ENCODE measurements around the gene SORBS1. TPM values are rescaled to one million over a fixed set of nuclear protein-coding genes. Genes with fewer than 3 reads are reported as not detected.
A peak's percentile ranks its signal among the peaks of the same experiment; 100 is the strongest.

Gene SORBS1
- total RNA-seq, 1 donor from 2014 or later = 30.7 TPM

- H3K36me3 Mint-ChIP-seq (ENCODE audit: insufficient read depth) = no peaks in the 10 kb centered on the region
- H3K4me1 Mint-ChIP-seq (ENCODE audit: low read depth) = peaks cover 14% of the 10 kb centered on the region
- H3K27me3 Mint-ChIP-seq = no peaks in the 10 kb centered on the region
- TF ChIP-seq, protein P1, sequence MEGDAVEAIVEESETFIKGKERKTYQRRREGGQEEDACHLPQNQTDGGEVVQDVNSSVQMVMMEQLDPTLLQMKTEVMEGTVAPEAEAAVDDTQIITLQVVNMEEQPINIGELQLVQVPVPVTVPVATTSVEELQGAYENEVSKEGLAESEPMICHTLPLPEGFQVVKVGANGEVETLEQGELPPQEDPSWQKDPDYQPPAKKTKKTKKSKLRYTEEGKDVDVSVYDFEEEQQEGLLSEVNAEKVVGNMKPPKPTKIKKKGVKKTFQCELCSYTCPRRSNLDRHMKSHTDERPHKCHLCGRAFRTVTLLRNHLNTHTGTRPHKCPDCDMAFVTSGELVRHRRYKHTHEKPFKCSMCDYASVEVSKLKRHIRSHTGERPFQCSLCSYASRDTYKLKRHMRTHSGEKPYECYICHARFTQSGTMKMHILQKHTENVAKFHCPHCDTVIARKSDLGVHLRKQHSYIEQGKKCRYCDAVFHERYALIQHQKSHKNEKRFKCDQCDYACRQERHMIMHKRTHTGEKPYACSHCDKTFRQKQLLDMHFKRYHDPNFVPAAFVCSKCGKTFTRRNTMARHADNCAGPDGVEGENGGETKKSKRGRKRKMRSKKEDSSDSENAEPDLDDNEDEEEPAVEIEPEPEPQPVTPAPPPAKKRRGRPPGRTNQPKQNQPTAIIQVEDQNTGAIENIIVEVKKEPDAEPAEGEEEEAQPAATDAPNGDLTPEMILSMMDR (IDR thresholded peaks at IDR 0.05; ENCODE audit: unreplicated experiment) = no peak
- no peaks in the 10 kb centered on the region for H3K9me3 Mint-ChIP-seq (ENCODE audit: low read depth)
- H3K27ac Mint-ChIP-seq = peak overlapping the region; percentile 71
- H3K4me3 Mint-ChIP-seq (ENCODE audit: low read depth) = no peak overlapping the region
- no peak for DNase-seq (ENCODE audit: low spot score, unreplicated experiment)
Measured at GRCh38 chr10:95517536-95518454, 43.4 kb downstream of the SORBS1 start.

GRCh38 chr10:95516774-95517373, 44.3 kb downstream of the SORBS1 start:
- Mint-ChIP-seq H3K4me1 (ENCODE audit: low read depth) (peaks cover 18% of the 10 kb centered on the region), H3K27ac (peak overlapping the region; percentile 71), H3K9me3 (ENCODE audit: low read depth) (no peaks in the 10 kb centered on the region), H3K4me3 (ENCODE audit: low read depth) (no peak overlapping the region), H3K27me3 (no peaks in the 10 kb centered on the region), H3K36me3 (ENCODE audit: insufficient read depth) (no peaks in the 10 kb centered on the region)
- TF ChIP-seq, protein P1 (IDR thresholded peaks at IDR 0.05; ENCODE audit: unreplicated experiment) = no peak
- no peak for DNase-seq (ENCODE audit: low spot score, unreplicated experiment)

DNA sequence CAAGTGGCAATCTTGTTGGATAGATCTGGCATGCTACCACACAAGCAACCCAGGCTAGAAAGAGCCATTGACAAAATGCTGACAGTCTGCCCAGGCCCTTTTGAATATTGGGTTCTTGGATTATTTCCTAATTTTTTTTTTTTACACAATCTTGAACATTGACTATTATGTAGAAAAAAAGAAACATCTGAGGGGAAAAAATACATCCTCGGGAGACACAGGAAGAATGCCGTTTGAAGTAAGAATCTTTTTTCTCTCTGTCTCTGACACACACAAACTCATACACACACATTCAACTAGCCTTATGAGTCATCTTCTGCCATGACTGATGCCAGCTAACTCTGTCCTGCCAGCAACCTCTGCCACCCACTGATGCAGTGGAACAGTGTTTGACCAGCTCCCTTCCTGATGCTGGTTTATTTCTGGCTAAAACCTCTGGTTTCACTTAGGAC, 47.2 kb downstream of the SORBS1 start:
- H3K36me3 Mint-ChIP-seq (ENCODE audit: insufficient read depth) = no peaks in the 10 kb centered on the region

DNA sequence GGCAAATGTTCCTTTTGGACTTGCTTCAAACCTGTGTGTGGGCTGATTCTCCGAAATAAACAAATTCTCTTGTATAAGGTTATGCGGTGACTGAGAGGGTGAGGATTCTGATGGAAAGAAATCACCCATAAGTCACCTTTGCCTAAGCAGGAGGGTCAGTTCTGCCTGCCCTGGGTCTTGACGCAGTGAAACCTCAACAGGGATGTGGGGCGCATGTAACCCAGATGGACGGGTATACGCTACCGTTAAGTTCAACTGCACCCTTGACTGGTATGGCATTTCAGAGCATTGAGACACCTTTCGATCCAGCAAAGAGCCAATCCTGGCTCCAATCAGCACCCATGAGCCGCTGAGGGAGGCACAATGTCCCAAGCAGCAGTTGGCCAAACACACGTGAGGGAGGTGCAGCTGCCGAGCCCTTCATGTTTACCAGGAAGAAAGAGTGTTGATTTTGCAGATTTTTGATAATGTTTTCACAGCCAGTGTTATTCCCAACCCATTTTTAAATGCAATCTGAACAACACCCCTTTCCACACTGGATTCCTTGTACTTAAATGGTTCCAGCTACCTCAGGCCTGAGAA, 48.1 kb downstream of the SORBS1 start:
- peaks cover 32% of the 10 kb centered on the region for H3K4me1 Mint-ChIP-seq (ENCODE audit: low read depth)
- no peaks in the 10 kb centered on the region for H3K9me3 Mint-ChIP-seq (ENCODE audit: low read depth)
- H3K27ac Mint-ChIP-seq = peak overlapping the region; percentile 30
- H3K27me3 Mint-ChIP-seq = no peaks in the 10 kb centered on the region
- H3K4me3 Mint-ChIP-seq (ENCODE audit: low read depth) = no peak overlapping the region
- TF ChIP-seq, protein P1 (IDR thresholded peaks at IDR 0.05; ENCODE audit: unreplicated experiment) = no peak
- DNase-seq (ENCODE audit: low spot score, unreplicated experiment) = no peak
- no peaks in the 10 kb centered on the region for H3K36me3 Mint-ChIP-seq (ENCODE audit: insufficient read depth)

More for the DNA sequence above, 47.2 kb downstream of the SORBS1 start:
- Mint-ChIP-seq H3K27ac (no peak overlapping the region), H3K27me3 (no peaks in the 10 kb centered on the region), H3K4me1 (ENCODE audit: low read depth) (peaks cover 24% of the 10 kb centered on the region), H3K4me3 (ENCODE audit: low read depth) (no peak overlapping the region), H3K9me3 (ENCODE audit: low read depth) (no peaks in the 10 kb centered on the region)
- TF ChIP-seq, protein P1 (IDR thresholded peaks at IDR 0.05; ENCODE audit: unreplicated experiment) = no peak
- no peak for DNase-seq (ENCODE audit: low spot score, unreplicated experiment)

DNA sequence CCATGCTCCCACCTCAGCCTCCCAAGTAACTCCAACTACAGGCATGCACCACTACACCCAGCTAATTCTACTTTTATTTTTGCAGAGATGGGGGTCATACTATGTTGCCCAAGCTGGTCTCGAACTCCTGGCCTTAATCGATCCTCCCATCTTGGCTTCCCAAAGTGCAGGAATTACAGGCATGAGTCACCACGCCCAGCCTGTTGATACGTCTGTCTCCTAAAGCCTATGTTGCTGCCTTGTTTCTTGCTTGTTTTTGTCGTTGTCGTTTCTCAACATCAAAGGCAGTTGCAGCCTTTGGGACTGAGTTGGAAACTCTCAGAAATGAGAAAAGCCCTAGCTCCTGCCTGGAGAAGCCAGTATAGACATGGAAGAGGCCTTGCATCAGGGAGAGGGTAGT, 49.9 kb downstream of the SORBS1 start:
- H3K36me3 Mint-ChIP-seq (ENCODE audit: insufficient read depth) = no peaks in the 10 kb centered on the region
- no peak overlapping the region for H3K4me3 Mint-ChIP-seq (ENCODE audit: low read depth)
- TF ChIP-seq, protein P1 (IDR thresholded peaks at IDR 0.05; ENCODE audit: unreplicated experiment) = no peak
- no peak for DNase-seq (ENCODE audit: low spot score, unreplicated experiment)
- no peaks in the 10 kb centered on the region for H3K9me3 Mint-ChIP-seq (ENCODE audit: low read depth)
- no peak overlapping the region for H3K27ac Mint-ChIP-seq
- H3K4me1 Mint-ChIP-seq (ENCODE audit: low read depth) = peaks cover 30% of the 10 kb centered on the region
- H3K27me3 Mint-ChIP-seq = no peaks in the 10 kb centered on the region

Measured in progenitor cell of endocrine pancreas (in vitro differentiated cells).